HEK293 (cell line): ENCODE data around the gene INPP5A.

Source experiments
- CTCF ChIA-PET: fragments of 350-600 bp; formaldehyde crosslinking; extraction: SDS; loops from one replicate; lab custom pipeline; 2021; ENCODE audit warnings: antibody characterized with exemption; lab: Yijun Ruan, JAX
- POLR2A ChIA-PET: fragments of 300-600 bp; formaldehyde crosslinking; extraction: SDS; loops from one replicate; lab custom pipeline; 2020; ENCODE audit warnings: antibody characterized with exemption, inconsistent platforms; lab: Yijun Ruan, JAX
- H3K27ac ChIP-seq: fragments of 200-500 bp; sonication (Bioruptor generic); 2 replicates; pipeline ENCODE4 v1.5.1; 2014; ENCODE audit warnings: low read depth, low read length, control low read depth, inconsistent platforms; ENCODE audit errors: extremely low read depth
- H3K36me3 ChIP-seq, 2 experiments: fragments of 200-500 bp in 1 of 2; sonication (Bioruptor generic) in 1 of 2; 1 replicate in 1 of 2; 2 replicates in 1 of 2; pipeline ENCODE4 v1.5.1; 2014 to 2017; ENCODE audit warnings: inconsistent platforms in 2 of 2, low read length in 2 of 2; ENCODE audit not compliant: control insufficient read depth in 2 of 2, insufficient read depth in 1 of 2
- H3K4me1 ChIP-seq: fragments of 200-500 bp; sonication (Bioruptor generic); 2 replicates; pipeline ENCODE4 v1.5.1; 2014; ENCODE audit warnings: mild to moderate bottlenecking, low read length, inconsistent platforms; ENCODE audit not compliant: control insufficient read depth, insufficient read depth
- H3K4me3 ChIP-seq: 2 replicates; pipeline ENCODE4 v1.5.1; 2011; ENCODE audit warnings: low read depth, mild to moderate bottlenecking, control low read depth, low read length, moderate library complexity
- H3K9me3 ChIP-seq: fragments of 200-500 bp; sonication (Bioruptor generic); 2 replicates; pipeline ENCODE4 v1.5.1; 2014; ENCODE audit warnings: low read depth, low read length, inconsistent platforms; ENCODE audit not compliant: control insufficient read depth, insufficient read depth
- PRDM2 ChIP-seq: fragments of 450-650 bp; formaldehyde crosslinking; IDR thresholded peaks from 2 replicates; pipeline ENCODE4 v1.5.1; 2016; ENCODE audit warnings: missing biosample characterization, missing genetic modification characterization, borderline replicate concordance
- TSHZ1 ChIP-seq: fragments of 450-650 bp; formaldehyde crosslinking; IDR thresholded peaks from 2 replicates; pipeline ENCODE4 v1.5.1; 2016; ENCODE audit warnings: missing biosample characterization, missing genetic modification characterization, borderline replicate concordance
- ZBTB6 ChIP-seq: fragments of 450-650 bp; formaldehyde crosslinking; IDR thresholded peaks from 2 replicates; pipeline ENCODE4 v1.5.1; 2017; ENCODE audit warnings: missing biosample characterization, missing genetic modification characterization
- ZEB2 ChIP-seq: fragments of 450-650 bp; formaldehyde crosslinking; IDR thresholded peaks from 2 replicates; pipeline ENCODE4 v1.5.1; 2016; ENCODE audit warnings: missing biosample characterization, missing genetic modification characterization
- ZNF155 ChIP-seq: fragments of 450-650 bp; formaldehyde crosslinking; IDR thresholded peaks from 2 replicates; pipeline ENCODE4 v1.5.1; 2016; ENCODE audit warnings: missing biosample characterization, missing genetic modification characterization
- ZNF16 ChIP-seq: fragments of 450-650 bp; formaldehyde crosslinking; IDR thresholded peaks from 2 replicates; pipeline ENCODE4 v1.5.1; 2016; ENCODE audit warnings: low read depth, missing biosample characterization, missing genetic modification characterization
- ZNF174 ChIP-seq: fragments of 450-650 bp; formaldehyde crosslinking; IDR thresholded peaks from 2 replicates; pipeline ENCODE4 v1.5.0; 2017; ENCODE audit warnings: missing biosample characterization, mild to moderate bottlenecking, missing genetic modification characterization
- ZNF18 ChIP-seq: fragments of 450-650 bp; formaldehyde crosslinking; IDR thresholded peaks from 2 replicates; pipeline ENCODE4 v1.5.1; 2016; ENCODE audit warnings: missing biosample characterization, missing genetic modification characterization
- ZNF221 ChIP-seq: fragments of 450-650 bp; formaldehyde crosslinking; IDR thresholded peaks from 2 replicates; pipeline ENCODE4 v1.5.1; 2017; ENCODE audit warnings: missing biosample characterization, missing genetic modification characterization, borderline replicate concordance
- ZNF266 ChIP-seq: fragments of 450-650 bp; formaldehyde crosslinking; IDR thresholded peaks from 2 replicates; pipeline ENCODE4 v1.5.1; 2016; ENCODE audit warnings: missing biosample characterization, missing genetic modification characterization, low read depth
- ZNF416 ChIP-seq: fragments of 450-650 bp; formaldehyde crosslinking; IDR thresholded peaks from 2 replicates; pipeline ENCODE4 v1.5.1; 2016; ENCODE audit warnings: missing biosample characterization, missing genetic modification characterization
- ZNF544 ChIP-seq: fragments of 450-650 bp; formaldehyde crosslinking; IDR thresholded peaks from 2 replicates; pipeline ENCODE4 v1.5.0; 2017; ENCODE audit warnings: missing biosample characterization, missing genetic modification characterization
- ZNF585B ChIP-seq: fragments of 450-650 bp; formaldehyde crosslinking; IDR thresholded peaks from 2 replicates; pipeline ENCODE4 v1.5.1; 2016; ENCODE audit warnings: missing biosample characterization, missing genetic modification characterization
- ZNF600 ChIP-seq: fragments of 450-650 bp; formaldehyde crosslinking; IDR thresholded peaks from 2 replicates; pipeline ENCODE4 v1.5.1; 2016; ENCODE audit warnings: missing biosample characterization, missing genetic modification characterization
- ZSCAN18 ChIP-seq: fragments of 450-650 bp; formaldehyde crosslinking; IDR thresholded peaks from 2 replicates; pipeline ENCODE4 v1.5.1; 2016; ENCODE audit warnings: missing biosample characterization, missing genetic modification characterization

Gene INPP5A

GRCh38 chr10:132688580-132689420, 151.2 kb downstream of the INPP5A start:
- no peak for TF ChIP-seq ZNF416
- TF ChIP-seq ZNF18 (tag by site-specific recombination) = peak; percentile 55; the same call in 1 of the 2 replicates
- POLR2A ChIA-PET = no interaction called here
- CTCF ChIA-PET = no interaction called here

GRCh38 chr10:132689721-132690360, 152.3 kb downstream of the INPP5A start:
- no peak overlapping the region for H3K4me3 ChIP-seq
- TF ChIP-seq ZNF585B (tag by site-specific recombination) (no peak), ZSCAN18 (tag by site-specific recombination) (no peak), ZBTB6 (no peak), ZNF155 (tag by site-specific recombination) (no peak), ZNF16 (tag by site-specific recombination) (no peak), ZEB2 (no peak)
- H3K27ac ChIP-seq = no peak overlapping the region
- H3K9me3 ChIP-seq = no peaks in the 10 kb centered on the region; the same call in 1 of the 2 replicates
- ChIA-PET CTCF (no interaction called here), POLR2A (no interaction called here)
- no peaks in the 10 kb centered on the region for H3K36me3 ChIP-seq
- H3K4me1 ChIP-seq = no peaks in the 10 kb centered on the region

More at GRCh38 chr10:132688580-132689420, 151.2 kb downstream of the INPP5A start:
- no peaks in the 10 kb centered on the region for H3K36me3 ChIP-seq
- no peak overlapping the region for H3K4me3 ChIP-seq
- H3K9me3 ChIP-seq = no peaks in the 10 kb centered on the region; the same call in 1 of the 2 replicates
- H3K27ac ChIP-seq = no peak overlapping the region
- H3K4me1 ChIP-seq = no peaks in the 10 kb centered on the region

- Histone ChIP-seq H3K27ac (no peak overlapping the region), H3K4me3 (no peak overlapping the region), H3K36me3 (no peaks in the 10 kb centered on the region), H3K9me3 (no peaks in the 10 kb centered on the region; the same call in 1 of the 2 replicates), H3K4me1 (no peaks in the 10 kb centered on the region)
- CTCF ChIA-PET = no interaction called here
- POLR2A ChIA-PET = no interaction called here
- no peak for TF ChIP-seq PRDM2
- TF ChIP-seq TSHZ1 = no peak
- TF ChIP-seq ZNF266 (tag by site-specific recombination) = no peak
- TF ChIP-seq ZNF600 (tag by site-specific recombination) = no peak
- no peak for TF ChIP-seq ZNF221 (tag by site-specific recombination)
- TF ChIP-seq ZNF174 (tag by site-specific recombination) = no peak
- TF ChIP-seq ZEB2 = no peak
- no peak for TF ChIP-seq ZNF544 (tag by site-specific recombination)
Measured at GRCh38 chr10:132690401-132690800, 152.8 kb downstream of the INPP5A start.
